ENCODE results near the gene LENG1.

The LENG1 gene

DNA sequence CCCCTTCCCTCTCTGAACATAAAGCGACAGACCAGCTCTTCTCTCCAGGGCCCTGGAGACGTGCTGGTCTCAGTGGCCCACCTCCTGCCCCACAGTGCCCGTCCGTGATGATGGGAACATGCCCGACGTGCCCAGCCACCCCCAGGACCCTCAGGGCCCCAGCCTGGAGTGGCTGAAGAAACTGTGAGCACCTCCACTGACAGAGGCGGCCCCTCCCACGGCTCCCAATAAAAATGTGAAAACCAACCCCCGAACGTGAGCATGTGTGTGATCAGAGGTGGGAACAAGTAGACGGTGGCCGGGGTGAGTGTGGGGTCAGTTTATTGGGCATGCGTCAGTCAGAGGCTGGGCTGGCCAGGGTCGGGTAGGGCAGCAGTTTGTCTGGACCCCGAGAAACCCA is 52.8 kb downstream of the LENG1 start:
- DNase-seq: no peak

- no peak for DNase-seq
Observed at GRCh38 chr19:54105796-54106195, 53.7 kb downstream of the LENG1 start.
